Muscle of leg (tissue), 11 donors: ENCODE data around the gene FAM83F. TPM values are rescaled to one million over a fixed set of nuclear protein-coding genes. Genes with fewer than 3 reads are reported as not detected.

Experiments
- DNase-seq: peaks from one replicate; pipeline ENCODE4 v3.0.0; 2013
- H3K27ac ChIP-seq: one replicate; pipeline ENCODE4 v1.5.1; 2013; ENCODE audit warnings: mild to moderate bottlenecking, low read length, control low read depth
- H3K27me3 ChIP-seq: one replicate; pipeline ENCODE4 v1.6.1; 2013; ENCODE audit warnings: low read length; ENCODE audit not compliant: control insufficient read depth, insufficient read depth
- H3K36me3 ChIP-seq: one replicate; pipeline ENCODE4 v1.6.1; 2013; ENCODE audit warnings: low read length; ENCODE audit not compliant: control insufficient read depth, insufficient read depth
- H3K4me1 ChIP-seq: one replicate; pipeline ENCODE4 v1.6.1; 2013; ENCODE audit warnings: low read length; ENCODE audit not compliant: control insufficient read depth, insufficient read depth
- H3K4me3 ChIP-seq: one replicate; pipeline ENCODE4 v1.5.1; 2013; ENCODE audit warnings: low read length, control low read depth
- H3K9me3 ChIP-seq: replicated peaks from 2 replicates; pipeline ENCODE4 v1.6.1; 2013; ENCODE audit warnings: low read depth, low read length; ENCODE audit not compliant: control insufficient read depth
- WGBS: methylation state at CpG from one replicate; pipeline ENCODE4 v1.1.5; 2013; ENCODE audit warnings: missing lambda C conversion rate; ENCODE audit not compliant: insufficient coverage; 5-methylcytosine and 5-hydroxymethylcytosine counted together
- polyA plus RNA-seq, 8 donors: library from polyadenylated mRNA; unstranded; fragments of 120-200 nt; gene quantifications; one replicate each; pipeline versions ENCODE4 v1.2.1 to v1.2.3, GENCODE V29; 2013; ENCODE audit warnings: inconsistent platforms in 1 of 8, low replicate concordance in 1 of 8; ENCODE audit not compliant: insufficient read length in 8 of 8, insufficient read depth in 1 of 8
- total RNA-seq: library from RNA; stranded (reverse); fragments of 120-200 nt; gene quantifications from one replicate; pipeline ENCODE4 v1.2.4, GENCODE V29; 2013

FAM83F gene
- total and polyA plus RNA-seq, 9 donors: 0.06 to 0.82 (median 0.27) TPM

DNA sequence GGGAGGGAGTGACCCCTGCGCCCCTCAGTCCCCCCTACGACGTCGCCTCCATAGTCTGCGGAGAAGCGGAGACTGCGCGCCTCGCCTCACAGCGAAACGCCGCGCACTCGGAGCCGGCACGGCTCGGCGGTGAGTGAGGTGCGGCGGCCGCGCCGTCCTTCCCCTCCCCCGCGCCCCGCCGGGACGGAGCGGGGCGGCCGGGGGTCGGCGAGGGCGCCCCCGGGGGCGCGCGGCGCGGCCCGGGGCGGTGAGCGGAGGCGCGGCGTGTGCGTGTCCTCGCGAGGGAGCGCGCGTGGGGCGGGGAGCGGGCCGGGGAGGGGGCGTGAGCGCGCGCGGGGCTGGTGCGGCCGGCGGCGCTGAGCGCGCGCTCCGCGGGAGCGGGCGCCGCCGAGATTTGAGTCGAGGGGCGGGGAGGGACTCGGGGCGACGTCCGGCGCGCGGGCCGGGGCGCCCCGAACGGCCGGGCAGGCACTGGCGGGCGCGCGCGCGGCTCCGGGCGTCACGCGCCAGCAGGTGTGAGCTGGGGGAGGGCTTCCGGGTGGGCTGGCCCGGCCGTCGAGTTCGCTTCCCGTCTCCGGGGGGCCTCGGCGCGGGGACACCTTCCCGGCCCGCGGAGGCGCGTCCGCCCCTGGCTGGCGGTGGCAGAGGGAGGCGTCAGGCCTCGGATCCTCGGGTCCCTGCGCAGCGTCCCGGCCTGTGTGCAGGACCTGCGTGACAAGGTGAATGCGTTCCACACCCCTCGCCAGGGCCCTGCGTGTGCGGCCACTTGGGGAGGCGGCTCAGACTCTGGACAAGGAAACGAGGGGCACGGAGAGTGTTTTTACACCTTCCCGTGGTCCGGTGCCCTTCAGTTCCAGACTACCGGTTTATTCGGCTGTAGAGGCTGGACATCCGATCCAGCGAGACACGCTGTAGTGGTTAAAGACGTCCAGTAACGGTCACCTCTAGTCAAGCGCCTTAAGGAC lies 50.4 kb downstream of the FAM83F start:
- H3K4me3 ChIP-seq: peak overlapping the region; percentile 94
- under 1% methylated on average over 137 of the region's 138 CpGs for WGBS
- H3K4me1 ChIP-seq: peaks cover 36% of the 10 kb centered on the region
- H3K9me3 ChIP-seq: no peaks in the 10 kb centered on the region
- peak overlapping the region; percentile 98 for H3K27ac ChIP-seq
- no peaks in the 10 kb centered on the region for H3K36me3 ChIP-seq
- peak; percentile 62 for DNase-seq
- no peaks in the 10 kb centered on the region for H3K27me3 ChIP-seq

DNA sequence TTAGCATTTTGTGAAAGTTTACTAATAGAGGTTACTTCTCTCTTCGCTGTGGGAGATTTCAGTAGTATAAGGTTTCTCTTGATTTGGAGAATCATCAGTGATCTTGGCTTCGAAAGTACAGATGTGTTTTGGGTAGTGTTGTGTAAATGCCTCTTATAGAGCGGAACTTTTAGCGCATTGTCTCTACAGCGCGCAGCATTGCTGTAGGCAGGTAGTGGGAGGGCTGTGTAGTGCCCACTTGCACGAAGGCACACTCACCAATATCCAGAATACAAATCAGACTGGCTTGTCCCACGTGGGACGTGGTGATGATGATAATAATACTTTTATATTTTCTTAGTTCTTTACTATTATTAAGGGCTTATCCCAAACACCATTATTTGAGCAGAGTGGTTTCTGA lies 51.4 kb downstream of the FAM83F start:
- no peak overlapping the region for H3K4me3 ChIP-seq
- WGBS: 100% methylated on average over 1 of the region's 9 CpGs
- H3K27me3 ChIP-seq: no peaks in the 10 kb centered on the region
- H3K36me3 ChIP-seq: no peaks in the 10 kb centered on the region
- no peaks in the 10 kb centered on the region for H3K9me3 ChIP-seq
- no peak overlapping the region for H3K27ac ChIP-seq
- peaks cover 29% of the 10 kb centered on the region for H3K4me1 ChIP-seq
- DNase-seq: no peak

DNA sequence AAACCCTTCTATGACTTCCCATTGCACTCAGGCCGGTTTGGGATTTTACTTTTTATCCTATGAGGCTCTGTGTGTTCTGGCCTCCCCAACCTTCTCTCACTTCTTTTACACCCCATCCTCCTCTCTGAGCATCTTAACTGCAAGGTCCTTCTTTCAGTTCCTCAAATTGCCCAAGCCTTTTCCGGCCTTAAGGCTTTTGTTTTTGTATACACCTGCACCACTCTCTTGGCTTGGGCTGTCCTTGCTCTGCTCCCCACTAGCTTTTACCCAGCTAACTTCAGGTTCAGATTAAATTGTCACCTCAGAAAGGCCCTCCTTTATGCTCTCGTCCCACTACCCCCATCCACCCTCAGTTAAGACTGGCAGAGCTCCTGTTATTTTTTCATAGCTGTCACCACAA lies 55.5 kb downstream of the FAM83F start:
- H3K27me3 ChIP-seq: no peaks in the 10 kb centered on the region
- no peaks in the 10 kb centered on the region for H3K9me3 ChIP-seq
- DNase-seq: no peak
- H3K4me3 ChIP-seq: no peak overlapping the region
- peaks cover 11% of the 10 kb centered on the region for H3K4me1 ChIP-seq
- H3K36me3 ChIP-seq: no peaks in the 10 kb centered on the region
- H3K27ac ChIP-seq: no peak overlapping the region
- 63% methylated on average over 3 of the region's 3 CpGs for WGBS

DNA sequence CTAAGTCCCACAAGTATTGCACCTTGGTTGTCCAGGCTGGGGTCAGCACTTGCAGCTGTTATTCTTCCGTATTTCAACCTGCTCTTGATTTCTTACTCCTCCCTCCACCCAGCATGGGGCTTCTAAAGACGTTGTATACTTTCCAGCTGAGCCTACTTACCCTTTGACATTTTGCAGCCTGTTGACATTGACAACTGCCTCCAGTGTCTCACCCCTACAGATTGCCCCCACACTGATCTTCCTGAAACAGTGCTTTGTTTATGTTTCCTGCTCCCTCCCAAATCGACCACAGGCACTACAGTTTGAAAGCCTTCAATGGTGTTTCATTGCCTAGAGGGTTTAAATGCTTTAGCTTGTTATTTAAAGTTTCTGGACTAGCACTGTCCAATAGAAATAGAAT lies 56.6 kb downstream of the FAM83F start:
- H3K4me1 ChIP-seq: peaks cover 9% of the 10 kb centered on the region

DNA sequence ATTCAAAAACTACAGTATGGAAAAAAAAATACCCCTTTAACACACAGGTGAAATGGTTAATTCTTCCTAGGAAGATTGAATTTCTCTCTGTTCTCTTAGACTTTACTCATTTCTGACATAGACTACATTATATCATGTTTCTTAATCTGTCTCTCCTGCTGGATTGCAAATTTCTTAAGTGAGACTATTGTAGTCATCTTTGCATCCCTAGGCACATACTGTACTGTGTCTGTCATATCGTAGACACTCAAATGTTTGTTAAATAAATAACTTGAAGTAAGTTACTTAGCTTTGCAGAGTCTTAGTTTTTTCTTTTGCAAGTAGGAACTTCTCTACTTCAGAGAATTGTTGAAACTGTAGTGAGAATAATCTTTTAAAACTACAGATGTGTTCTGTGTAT lies 58.7 kb downstream of the FAM83F start:
- Histone ChIP-seq H3K4me1 (peaks cover 9% of the 10 kb centered on the region), H3K36me3 (no peaks in the 10 kb centered on the region), H3K4me3 (no peak overlapping the region), H3K27me3 (no peaks in the 10 kb centered on the region), H3K9me3 (no peaks in the 10 kb centered on the region), H3K27ac (no peak overlapping the region)
- DNase-seq: no peak
- WGBS: no CpG with 5 or more reads among the region's 1 CpG

More for the DNA sequence above, 56.6 kb downstream of the FAM83F start:
- Histone ChIP-seq H3K36me3 (no peaks in the 10 kb centered on the region), H3K27ac (no peak overlapping the region), H3K4me3 (no peak overlapping the region), H3K9me3 (no peaks in the 10 kb centered on the region), H3K27me3 (no peaks in the 10 kb centered on the region)
- no peak for DNase-seq
- 11% methylated on average over 2 of the region's 3 CpGs for WGBS

DNA sequence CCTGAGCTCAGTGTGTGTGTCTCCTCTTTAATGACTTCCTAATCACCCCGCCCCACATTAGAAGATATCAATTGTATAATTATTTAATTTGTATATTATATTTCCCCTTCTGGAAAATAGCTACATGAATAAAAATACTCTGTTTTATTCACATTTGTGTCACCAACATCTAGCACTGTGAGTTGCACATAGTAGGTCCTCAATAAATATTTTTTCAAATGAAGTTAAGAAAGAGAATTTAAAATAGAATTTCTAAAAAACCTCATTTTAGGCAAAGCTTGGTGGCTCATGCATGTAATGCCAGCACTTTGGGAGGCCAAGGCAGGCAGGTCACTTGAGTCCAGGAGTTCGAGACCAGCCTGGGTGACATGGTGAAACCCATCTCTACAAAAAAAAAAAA lies 59.7 kb downstream of the FAM83F start:
- no peak for DNase-seq
- Histone ChIP-seq H3K4me3 (no peak overlapping the region), H3K36me3 (no peaks in the 10 kb centered on the region), H3K27me3 (no peaks in the 10 kb centered on the region), H3K27ac (no peak overlapping the region), H3K9me3 (no peaks in the 10 kb centered on the region), H3K4me1 (peaks cover 9% of the 10 kb centered on the region)
- no CpG with 5 or more reads among the region's 2 CpGs for WGBS

DNA sequence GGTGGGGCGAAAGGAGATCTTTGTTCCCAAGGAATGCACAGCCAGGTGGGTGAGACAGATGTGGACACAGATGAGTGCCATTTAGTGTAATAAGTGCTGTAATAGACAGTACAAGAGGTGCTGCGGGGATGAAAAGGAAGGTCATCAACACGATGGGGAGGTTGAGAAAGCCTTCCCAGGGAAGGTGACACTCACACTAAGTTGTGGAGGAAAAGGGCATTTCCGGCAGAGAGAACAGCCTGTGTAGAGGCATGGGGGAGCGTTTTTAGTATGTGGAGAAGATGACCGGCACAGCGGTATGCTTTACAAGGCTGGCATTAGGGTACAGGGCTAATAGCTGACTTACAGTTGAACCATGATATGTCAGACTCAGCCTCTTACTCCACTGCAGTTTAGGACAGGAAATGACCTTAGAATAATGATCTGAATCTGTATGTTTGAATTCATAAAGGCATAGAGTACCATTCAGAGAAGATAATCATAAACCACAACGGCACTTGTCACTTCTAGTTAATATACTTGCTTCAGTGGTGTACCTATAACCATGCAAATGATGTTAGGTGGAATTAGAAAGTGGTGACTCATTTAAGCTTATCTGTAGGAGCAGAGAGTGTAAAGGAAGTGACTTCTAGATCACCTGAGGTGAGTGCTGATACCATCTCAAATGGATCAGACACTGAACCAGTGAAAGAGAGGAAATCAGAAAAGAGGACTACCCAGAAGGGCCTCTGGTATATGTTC lies 60.6 kb downstream of the FAM83F start:
- Histone ChIP-seq H3K27me3 (no peaks in the 10 kb centered on the region), H3K4me1 (peaks cover 9% of the 10 kb centered on the region), H3K36me3 (no peaks in the 10 kb centered on the region), H3K27ac (no peak overlapping the region), H3K9me3 (no peaks in the 10 kb centered on the region), H3K4me3 (no peak overlapping the region)
- DNase-seq: no peak
- WGBS: 68% methylated on average over 5 of the region's 8 CpGs

DNA sequence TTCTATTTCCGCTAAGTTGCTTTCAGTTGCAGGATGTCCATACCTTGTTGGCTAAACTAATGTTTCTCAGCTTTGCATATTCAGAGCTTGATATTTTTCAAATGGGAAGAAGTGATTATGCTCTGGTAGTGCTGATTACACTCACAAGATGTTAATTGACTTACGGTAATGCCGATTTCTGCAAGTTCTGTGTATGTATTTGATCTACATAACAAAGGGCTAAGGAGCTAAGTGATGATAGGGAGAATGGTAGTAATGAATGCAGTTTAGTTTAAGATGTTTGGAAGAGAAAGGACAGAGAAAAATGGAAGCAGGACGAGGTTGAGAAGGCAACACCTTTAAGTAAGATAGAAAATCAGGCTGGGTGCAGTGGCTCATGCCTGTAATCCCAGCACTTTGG lies 61.4 kb downstream of the FAM83F start:
- peaks cover 6% of the 10 kb centered on the region for H3K4me1 ChIP-seq
- DNase-seq: no peak
- H3K27me3 ChIP-seq: no peaks in the 10 kb centered on the region
- no peaks in the 10 kb centered on the region for H3K9me3 ChIP-seq
- no peak overlapping the region for H3K27ac ChIP-seq
- H3K36me3 ChIP-seq: no peaks in the 10 kb centered on the region
- 85% methylated on average over 4 of the region's 4 CpGs for WGBS
- H3K4me3 ChIP-seq: no peak overlapping the region

DNA sequence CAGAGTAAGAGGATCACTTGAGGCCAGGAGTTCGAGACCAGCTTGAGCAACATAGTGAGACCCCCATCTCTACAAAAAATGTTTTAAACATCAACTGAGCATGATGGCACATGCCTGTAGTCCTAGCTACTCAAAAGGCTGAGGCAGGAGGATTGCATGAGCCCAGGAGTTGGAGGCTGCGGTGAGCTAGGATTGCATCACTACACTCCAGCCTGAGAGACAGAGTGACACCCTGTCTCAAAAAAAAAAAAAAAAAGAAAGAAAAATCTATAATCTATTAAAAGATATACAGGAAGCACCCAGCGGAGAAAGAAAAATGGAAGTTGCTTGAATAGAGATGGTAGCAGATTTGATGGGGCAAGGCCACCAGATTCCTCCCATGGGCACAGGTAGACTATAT lies 61.8 kb downstream of the FAM83F start:
- Histone ChIP-seq H3K4me1 (peaks cover 4% of the 10 kb centered on the region), H3K27me3 (no peaks in the 10 kb centered on the region), H3K4me3 (no peak overlapping the region), H3K9me3 (no peaks in the 10 kb centered on the region), H3K27ac (no peak overlapping the region), H3K36me3 (no peaks in the 10 kb centered on the region)
- DNase-seq: no peak
- WGBS: 86% methylated on average over 1 of the region's 3 CpGs

DNA sequence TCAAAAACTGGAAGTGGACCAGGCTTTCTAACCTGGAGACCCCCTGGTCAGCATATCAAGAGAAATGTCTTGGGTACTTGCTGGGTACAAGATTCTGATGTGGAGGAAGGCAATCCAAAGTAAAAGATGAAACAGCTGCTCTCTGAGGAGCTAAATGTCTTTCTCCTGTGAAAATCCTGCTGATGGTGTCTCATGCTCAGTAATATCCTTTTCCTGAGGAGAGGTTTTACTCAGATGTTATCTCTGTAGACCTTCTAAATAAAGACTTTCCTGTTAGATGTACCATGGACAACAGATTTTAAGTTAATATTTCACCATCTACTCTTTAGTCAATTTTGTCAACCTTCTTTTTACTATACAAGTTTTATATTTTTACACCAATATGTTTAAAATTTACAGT lies 62.9 kb downstream of the FAM83F start:
- Histone ChIP-seq H3K27ac (no peak overlapping the region), H3K9me3 (no peaks in the 10 kb centered on the region), H3K36me3 (no peaks in the 10 kb centered on the region), H3K27me3 (no peaks in the 10 kb centered on the region), H3K4me1 (peaks cover 4% of the 10 kb centered on the region), H3K4me3 (no peak overlapping the region)
- no peak for DNase-seq
